H4 (cell line): ENCODE data around the gene HPSE2. TPM values are rescaled to one million over a fixed set of nuclear protein-coding genes. Genes with fewer than 3 reads are reported as not detected.
"Not testable (repeated sequence)": the region's sequence is repeated elsewhere in the genome, so short reads cannot be mapped to it uniquely, and the experiment has no call there.

ENCODE experiments used
- DNase-seq: peaks from one replicate; pipeline ENCODE4 v3.0.0-alpha.2; 2015; ENCODE audit warnings: low spot score
- total RNA-seq: library from RNA; depleted of rRNA; stranded (reverse); fragments of >200 nt; shearing (Covaris generic); gene quantifications from 2 replicates; pipeline ENCODE4 v1.2.3, GENCODE V29; 2014

The HPSE2 gene
- total RNA-seq, 1 experiment from 2014 or later = not detected

GRCh38 chr10:98502535-98502934 lies 733.1 kb downstream of the HPSE2 start:
- not testable (repeated sequence) for DNase-seq

DNA sequence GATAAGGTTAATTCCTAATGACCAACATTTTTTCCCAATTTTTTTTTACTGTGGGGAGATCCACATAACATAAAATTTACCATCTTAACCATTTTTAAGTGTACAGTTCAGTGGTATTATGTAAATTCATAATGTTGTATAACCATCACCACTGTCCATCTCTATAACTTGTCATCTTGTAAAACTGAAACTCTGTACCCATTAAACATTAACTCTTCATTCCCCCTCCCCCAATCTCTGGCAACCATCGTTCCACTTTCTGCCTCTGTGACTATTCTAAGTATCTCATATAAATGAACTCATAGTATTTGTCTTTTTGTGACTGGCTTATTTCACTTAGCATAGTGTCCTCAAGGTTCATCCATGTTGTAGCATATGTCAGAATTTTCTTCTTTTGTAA lies 742.9 kb downstream of the HPSE2 start:
- no peak for DNase-seq

GRCh38 chr10:98489561-98490481 lies 745.8 kb downstream of the HPSE2 start:
- no peak for DNase-seq

DNA sequence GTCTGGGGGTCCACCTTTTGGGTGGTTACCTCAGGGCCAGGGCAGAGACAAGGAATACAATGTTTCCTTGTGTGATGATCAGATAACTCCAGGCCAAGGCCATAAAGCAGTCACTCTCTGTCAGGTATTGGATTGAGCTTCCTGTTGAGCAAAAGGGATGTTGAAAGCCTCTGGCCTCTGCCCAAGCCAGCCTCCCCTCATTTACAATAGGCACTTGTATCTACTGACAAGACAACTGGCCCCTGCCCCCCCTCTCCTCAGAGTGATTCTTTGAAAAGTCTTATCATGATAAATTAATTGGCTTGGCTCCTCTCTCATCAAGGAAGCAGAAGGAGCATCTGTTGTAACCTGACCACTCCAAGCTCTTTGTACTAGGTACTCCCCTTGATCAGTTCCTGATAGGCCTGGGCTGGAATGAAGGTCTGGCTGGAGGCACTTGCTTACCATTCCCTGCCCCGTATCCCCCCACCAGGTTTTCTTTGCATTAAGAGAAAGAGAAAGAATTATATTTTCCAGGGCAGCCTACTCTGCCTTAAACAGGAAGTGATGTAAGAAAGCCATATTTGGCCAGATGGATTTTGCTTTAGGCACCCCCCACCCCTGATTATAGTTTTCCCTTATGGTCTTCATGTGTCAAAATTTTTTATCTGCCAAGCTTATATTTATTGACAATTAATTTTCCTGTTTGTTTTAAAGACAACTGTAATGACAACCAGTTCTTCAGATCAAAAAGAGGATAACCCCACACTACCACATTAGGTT lies 746.8 kb downstream of the HPSE2 start:
- no peak for DNase-seq

DNA sequence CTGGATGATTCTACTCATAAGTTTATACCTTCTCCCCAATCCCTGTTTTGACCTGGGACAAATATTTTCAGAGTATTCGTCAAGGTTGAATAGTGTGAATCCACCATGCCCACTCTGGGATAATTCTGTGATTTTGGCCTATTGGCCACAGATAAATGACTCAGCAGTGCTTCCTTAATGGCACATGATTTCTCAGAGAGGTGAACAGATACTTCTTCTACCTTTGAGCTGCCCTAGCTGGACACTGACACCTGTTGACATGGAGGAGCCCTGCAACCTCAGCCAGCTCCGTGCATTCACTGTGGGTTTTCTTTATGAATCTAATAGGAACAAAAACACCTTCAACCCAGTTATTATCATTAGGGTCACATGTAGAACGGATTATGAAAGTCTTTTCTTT lies 748.0 kb downstream of the HPSE2 start:
- no peak for DNase-seq

- no peak for DNase-seq
Measured at GRCh38 chr10:98486421-98486820, 749.2 kb downstream of the HPSE2 start.

- DNase-seq = no peak
Measured at GRCh38 chr10:98485959-98486358, 749.7 kb downstream of the HPSE2 start.

- no peak for DNase-seq
Measured at GRCh38 chr10:98483658-98484057, 752.0 kb downstream of the HPSE2 start.

DNA sequence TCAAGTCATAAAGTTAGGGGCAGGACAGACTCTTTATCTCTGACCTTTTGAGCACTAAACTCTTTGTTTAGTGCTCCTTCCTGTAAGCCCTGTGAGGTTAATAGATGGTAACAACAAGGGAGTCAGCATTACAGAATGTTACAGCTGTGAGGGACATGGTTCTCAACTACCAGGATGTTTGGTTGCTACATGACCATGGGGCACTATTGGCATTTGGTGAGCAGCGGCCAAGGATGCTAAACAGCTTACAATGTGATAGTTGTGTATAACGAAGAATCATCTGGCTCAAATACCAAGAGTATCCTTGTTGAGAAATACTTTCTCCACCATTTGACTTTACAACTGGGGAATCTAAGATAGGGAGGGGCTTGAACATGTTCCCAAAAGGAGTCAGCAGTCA lies 753.6 kb downstream of the HPSE2 start:
- no peak for DNase-seq

DNA sequence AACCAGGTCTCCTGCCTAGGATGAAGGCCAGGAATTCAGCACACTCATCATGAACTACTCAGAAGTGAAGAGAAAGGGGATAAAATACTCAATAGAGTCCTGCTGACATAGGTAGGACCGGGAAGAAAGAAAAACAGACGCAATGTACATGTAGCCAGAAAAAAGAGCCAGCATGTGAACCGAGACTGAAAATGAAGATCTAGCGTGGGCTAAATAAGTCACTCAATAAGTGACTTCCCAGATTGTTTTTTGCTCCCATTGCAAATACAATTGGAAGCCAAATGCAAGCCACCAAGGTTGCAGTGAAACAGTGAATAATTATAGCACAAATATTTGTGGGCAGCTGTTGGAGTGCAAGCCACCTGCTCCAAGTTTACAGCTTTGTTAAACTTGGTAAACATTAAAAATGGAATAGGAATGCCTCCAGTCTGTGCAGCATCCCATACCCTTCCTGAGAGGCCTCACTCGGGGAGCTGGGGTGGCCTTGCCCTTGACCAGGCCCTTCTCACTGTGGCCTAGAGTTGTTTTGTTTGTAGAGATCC lies 754.2 kb downstream of the HPSE2 start:
- no peak for DNase-seq

DNA sequence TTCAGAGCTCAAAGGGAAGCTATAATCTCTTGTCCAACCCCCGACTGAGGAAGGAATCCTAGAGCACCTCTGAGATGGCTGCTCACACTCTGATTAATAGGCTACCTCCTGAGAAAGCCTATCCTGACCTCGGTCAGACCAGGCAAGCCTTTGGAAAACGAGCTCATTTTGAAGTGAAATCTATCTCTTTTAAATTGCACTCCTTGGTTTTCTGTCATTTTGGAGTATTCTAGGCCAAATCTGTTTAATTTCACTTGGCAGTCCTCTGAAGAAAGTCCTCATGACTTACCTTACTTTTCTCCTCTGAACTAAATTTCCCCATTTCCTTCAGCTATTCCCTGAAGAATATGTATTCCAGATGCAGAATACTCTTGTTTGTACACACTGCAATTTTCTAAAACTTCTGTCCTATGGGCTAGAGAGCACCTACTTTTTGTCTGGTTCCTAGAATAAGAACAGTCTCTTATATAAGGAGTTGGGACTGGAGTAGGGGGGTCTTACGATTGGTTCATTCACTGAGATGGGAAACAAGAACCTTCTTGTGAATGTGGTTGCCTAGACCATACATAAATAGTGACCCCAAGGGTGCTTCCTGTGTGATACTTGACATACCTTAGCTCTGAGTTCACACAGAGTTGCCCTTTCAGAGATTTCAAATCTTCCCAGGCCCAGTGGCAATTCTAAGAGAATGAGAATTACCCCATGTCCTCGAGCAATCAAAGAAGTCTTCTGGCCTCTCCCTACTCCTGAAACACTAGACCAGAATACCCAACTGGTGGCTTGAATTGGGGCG lies 757.0 kb downstream of the HPSE2 start:
- DNase-seq = no peak

- DNase-seq = no peak
Measured at GRCh38 chr10:98477861-98478260, 757.8 kb downstream of the HPSE2 start.

GRCh38 chr10:98474628-98475027 lies 761.0 kb downstream of the HPSE2 start:
- DNase-seq = no peak

DNA sequence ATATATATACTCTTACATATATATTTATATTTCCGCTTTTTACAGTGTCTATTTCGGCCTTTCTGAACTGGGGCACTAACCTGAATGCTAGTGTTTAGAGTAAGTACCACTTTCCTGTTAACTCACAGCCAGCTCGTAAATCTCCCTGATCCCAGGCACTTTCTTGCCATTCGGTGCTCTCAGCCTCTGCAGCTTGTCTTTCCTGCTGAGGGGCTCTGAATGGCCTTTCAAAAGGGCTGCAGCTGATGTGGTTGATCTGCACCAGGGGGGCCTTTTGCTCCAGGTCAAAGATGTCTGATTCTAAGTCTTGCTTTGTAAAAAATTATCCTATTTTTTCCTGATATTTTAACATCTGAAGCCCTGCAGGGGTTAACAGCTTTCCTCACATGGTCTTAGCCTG lies 763.5 kb downstream of the HPSE2 start:
- DNase-seq = no peak

- no peak for DNase-seq
Measured at GRCh38 chr10:98470850-98471249, 764.8 kb downstream of the HPSE2 start.

DNA sequence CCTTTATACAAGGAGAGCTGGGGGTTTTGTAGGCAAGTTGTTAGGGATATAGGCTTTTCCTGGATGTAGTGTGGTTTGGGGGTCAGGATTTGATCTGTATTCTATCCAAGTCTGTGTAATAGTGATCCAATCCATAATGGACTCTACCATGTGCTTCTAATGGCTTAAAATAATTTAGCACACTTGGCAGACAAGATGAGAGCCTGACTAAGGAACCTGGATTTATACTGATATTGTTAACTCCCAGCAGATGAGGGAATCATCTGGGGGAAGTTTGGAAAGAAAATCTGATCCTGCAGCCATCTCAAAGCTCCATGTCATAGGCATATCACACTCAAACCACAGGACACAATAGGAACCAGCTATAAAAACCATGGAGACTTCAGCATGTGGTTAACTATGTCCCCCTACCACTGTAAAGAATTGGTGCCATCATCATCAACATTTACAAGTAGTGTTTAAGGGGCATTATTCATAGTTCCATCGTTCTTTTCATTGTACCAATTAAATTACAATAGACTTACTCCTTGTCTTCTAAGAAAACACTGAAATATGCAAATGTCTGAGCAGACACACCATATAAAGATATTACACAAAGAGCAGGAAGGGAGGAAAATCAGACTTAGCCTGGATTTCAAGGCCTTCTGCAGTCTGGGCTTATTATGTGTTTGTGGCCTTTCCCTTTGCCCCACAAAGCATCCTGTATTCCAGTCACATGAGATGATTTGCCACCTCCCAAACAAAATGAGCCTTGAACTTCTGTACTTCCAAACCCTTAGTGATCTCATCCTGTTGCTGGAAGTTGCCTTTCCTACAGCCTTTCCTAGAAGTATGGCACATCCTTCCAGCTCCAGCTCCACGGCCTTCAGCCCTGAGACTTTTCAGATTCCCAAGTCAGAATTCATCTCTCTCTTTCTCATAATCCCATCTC lies 766.4 kb downstream of the HPSE2 start:
- no peak for DNase-seq

DNA sequence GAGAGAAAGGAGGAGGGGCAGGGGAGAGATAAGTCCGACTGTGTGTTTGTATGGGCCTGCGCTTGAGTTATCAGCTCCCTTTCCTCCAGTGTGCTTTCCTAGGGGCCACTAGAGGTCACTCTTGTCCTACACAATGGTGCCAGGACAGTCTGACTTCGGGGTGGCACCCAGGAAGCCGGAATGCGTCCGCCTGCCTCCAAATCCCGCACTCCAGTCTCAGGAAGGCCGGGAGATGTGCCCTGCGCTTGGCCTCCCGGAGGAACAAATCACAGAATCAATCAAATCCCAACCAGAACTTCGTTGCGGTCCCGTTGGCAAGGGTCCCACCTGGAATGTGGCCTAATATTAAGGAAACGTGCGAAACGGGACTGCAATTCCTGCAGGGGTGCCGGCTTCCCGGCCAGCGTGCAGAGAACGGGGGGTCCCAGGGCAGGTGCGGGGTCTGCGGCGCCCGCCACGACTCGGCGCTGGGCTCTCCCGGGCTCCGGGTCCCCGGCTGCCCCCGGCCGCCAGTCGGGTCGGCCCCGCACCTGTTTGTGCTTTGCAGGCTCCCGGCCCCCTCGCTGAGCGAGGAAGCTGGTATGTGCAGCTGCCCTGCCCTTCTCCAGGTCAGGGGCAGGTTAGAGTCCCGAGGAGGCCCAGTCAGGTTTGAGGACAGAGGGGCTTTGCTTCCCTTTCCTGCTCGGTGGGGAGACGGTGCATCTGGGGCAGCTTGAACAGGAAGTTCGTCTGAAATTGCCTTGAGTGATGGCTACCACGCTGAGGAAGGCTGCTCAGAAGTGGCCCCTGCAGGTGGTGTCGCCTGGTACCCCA lies 767.9 kb downstream of the HPSE2 start:
- peak; percentile 82 for DNase-seq

DNA sequence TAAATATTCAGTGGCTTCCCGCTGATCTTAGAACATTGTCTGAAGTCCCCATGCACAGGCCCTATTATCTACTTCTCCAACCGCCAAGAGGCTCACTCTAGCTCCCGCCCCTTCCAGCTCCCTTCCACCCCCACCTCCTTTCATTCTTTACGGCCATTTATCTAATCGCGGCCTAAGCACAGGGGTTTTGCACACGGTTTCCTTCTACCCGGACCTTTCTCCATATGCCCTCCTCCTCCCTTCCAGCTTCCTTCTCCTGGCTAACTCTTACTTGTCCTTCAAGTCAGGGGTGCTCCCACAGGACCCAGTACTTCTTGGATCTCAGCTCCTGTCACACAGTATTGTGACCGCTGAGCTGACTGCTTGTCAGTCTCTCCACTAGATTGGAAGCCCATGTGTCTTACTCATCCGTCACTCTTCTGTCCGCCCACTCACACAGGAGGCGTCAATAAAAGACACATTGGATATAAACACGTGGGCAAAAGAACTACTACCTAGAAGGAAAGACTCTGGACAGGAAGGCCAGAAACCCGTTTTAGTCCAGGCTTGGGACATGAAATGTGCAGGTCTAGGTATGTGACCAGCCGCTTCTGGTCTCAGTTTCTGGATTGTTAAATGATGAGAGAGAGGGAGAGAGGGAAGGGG lies 768.7 kb downstream of the HPSE2 start:
- DNase-seq = no peak

- no peak for DNase-seq
Measured at GRCh38 chr10:98465866-98466265, 769.8 kb downstream of the HPSE2 start.
